Panc1 (cell line): ENCODE data around the gene MTHFD2.

Source experiments
- CTCF ChIP-seq: fragments of 450-650 bp; IDR thresholded peaks from 2 replicates; pipeline ENCODE4 v1.5.1; 2017; ENCODE audit warnings: mild to moderate bottlenecking
- POLR2AphosphoS5 ChIP-seq: IDR thresholded peaks from 2 replicates; pipeline ENCODE4 v1.6.1; 2012; ENCODE audit warnings: mild to moderate bottlenecking, low read depth, low read length, moderate library complexity
- REST ChIP-seq, 2 experiments: IDR thresholded peaks; 2 replicates each; pipeline ENCODE4 v1.6.1; 2011 to 2012; ENCODE audit warnings: low read depth in 2 of 2, control low read depth in 1 of 2, low read length in 1 of 2, mild to moderate bottlenecking in 1 of 2, moderate library complexity in 1 of 2; ENCODE audit not compliant: insufficient read depth in 1 of 2

- no peak for TF ChIP-seq CTCF
- TF ChIP-seq POLR2AphosphoS5 = 0 out of 2 replicates have a peak, but pooled peaks have one; percentile 24
- TF ChIP-seq REST (IDR thresholded peaks at IDR 0.05; ENCODE audit: insufficient read depth in 1 of 2, low read depth in 2 of 2, low read length in 1 of 2) = no peak
Observed at GRCh38 chr2:74206180-74206688, 7.8 kb downstream of the MTHFD2 start.
